Naive thymus-derived CD8-positive, alpha-beta T cell (primary cell): Measurements from ENCODE around the gene MB. TPM values are rescaled to one million over a fixed set of nuclear protein-coding genes. Genes with fewer than 3 reads are reported as not detected.

Source experiments
- ATAC-seq, 2 donors: fragments of 150-1000 bp; cut with Tn5 transposase in 1 of 2; sonication (Bioruptor Pico), chemical (Tn5 transposase) in 1 of 2; 1 replicate in 1 of 2; 2 replicates in 1 of 2; pipeline ENCODE4 v1.10.0; 2021; ENCODE audit warnings: mild to moderate bottlenecking in 2 of 2, moderate library complexity in 2 of 2
- POLR2A ChIA-PET: fragments of 350-600 bp; sonication (Branson Sonifier 250); formaldehyde crosslinking; loops from one replicate; lab custom pipeline; 2021; ENCODE audit warnings: antibody characterized with exemption; lab: Charles Lee
- DNase-seq, 10 donors: peaks; one replicate each; pipeline versions ENCODE4 v3.0.0 to v3.0.0-alpha.2; 2020 to 2022
- H3K27ac Mint-ChIP-seq, 10 donors: one replicate each; pipeline ENCODE4 v1.8.0; 2020 to 2022; ENCODE audit warnings: mild to moderate bottlenecking in 10 of 10, mixed read lengths in 10 of 10, moderate library complexity in 4 of 10, inconsistent platforms in 1 of 10
- H3K27me3 Mint-ChIP-seq, 5 donors: one replicate each; pipeline ENCODE4 v1.8.0; 2021 to 2022; ENCODE audit warnings: mixed read lengths in 5 of 5
- H3K36me3 Mint-ChIP-seq, 3 donors: one replicate each; pipeline ENCODE4 v1.8.0; 2020 to 2022; ENCODE audit warnings: mixed read lengths in 3 of 3, mild to moderate bottlenecking in 2 of 3, inconsistent platforms in 1 of 3
- H3K4me1 Mint-ChIP-seq, 4 donors: one replicate each; pipeline ENCODE4 v1.8.0; 2021 to 2022; ENCODE audit warnings: mixed read lengths in 4 of 4
- H3K4me3 Mint-ChIP-seq, 10 donors: one replicate each; pipeline ENCODE4 v1.8.0; 2020 to 2022; ENCODE audit warnings: mild to moderate bottlenecking in 10 of 10, mixed read lengths in 10 of 10, moderate library complexity in 6 of 10, inconsistent platforms in 1 of 10
- H3K9me3 Mint-ChIP-seq, 9 donors: one replicate each; pipeline ENCODE4 v1.8.0; 2020 to 2022; ENCODE audit warnings: mixed read lengths in 9 of 9, mild to moderate bottlenecking in 3 of 9, inconsistent platforms in 1 of 9, moderate library complexity in 1 of 9
- polyA plus RNA-seq, 3 donors: library from polyadenylated mRNA; unstranded; fragments of 300-500 nt; fragmentation: Illumina TruSeq; gene quantifications; one replicate each; pipeline ENCODE4 v1.2.3, GENCODE V29; 2021
- total RNA-seq, 8 experiments: library from RNA in 2 of 8; stranded (reverse) in 2 of 8; gene quantifications; one replicate each; pipeline ENCODE4 v1.2.3 and lab custom pipeline; 2021 to 2026

Gene MB
- total and polyA plus RNA-seq, 5 experiments from 2014 or later: not detected

DNA sequence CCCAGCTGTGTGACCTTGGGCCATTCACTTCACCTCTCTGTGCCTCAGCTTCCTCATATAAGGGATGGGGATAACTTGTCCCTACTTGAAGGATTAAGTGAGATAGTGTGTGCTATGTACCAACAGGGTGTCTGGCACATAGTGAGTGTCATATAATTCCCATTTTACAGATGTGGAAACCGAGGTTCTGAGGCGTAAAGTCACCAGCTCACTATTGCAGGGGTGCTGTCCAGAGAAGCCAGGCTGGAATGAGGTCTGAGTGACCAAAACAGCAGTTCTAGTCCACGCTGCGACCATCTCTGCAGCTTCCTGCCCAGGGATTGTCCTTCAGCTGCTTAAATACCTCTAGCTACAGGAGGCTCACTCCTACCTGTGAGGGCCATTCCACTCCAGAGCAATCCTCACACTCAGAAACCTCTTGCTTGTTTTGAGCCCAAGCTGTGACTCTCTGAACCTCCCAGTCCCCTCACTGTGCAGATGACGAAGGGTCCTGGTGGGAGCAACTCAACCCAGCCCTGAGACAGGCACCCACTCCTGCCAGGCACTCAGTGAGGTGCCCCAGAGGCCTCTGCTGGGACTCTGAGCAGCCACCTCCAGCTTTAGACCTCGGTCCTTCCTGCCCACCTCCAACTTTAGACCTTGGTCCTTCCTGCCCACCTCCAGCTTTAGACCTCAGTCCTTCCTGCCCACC lies 5.8 kb downstream of the MB start:
- no peak for ATAC-seq

DNA sequence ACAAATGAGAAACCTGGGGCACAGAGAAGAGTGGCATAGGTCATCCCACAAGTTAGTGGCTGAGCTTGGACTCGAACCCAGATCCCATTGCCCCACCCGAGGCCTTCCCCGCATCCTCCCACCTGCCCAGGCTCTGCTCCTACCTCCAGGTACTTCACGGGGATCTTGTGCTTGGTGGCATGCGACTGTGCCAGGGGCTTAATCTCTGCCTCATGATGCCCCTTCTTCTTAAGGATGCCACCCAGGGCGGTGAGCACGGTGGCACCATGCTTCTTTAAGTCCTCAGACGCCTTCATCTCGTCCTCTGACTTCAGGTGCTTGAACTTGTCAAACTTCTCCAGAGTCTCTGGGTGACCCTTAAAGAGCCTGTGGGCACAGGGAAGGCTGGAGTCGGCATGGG lies 6.4 kb downstream of the MB start:
- Mint-ChIP-seq H3K36me3 (no peaks in the 10 kb centered on the region), H3K9me3 (no peaks in the 10 kb centered on the region), H3K4me3 (no peak overlapping the region), H3K27me3 (peaks cover 4 to 36% (median 6%) of the 10 kb centered on the region in 5 donors), H3K4me1 (peaks cover 4 to 10% (median 6%) of the 10 kb centered on the region in 4 donors), H3K27ac (no peak overlapping the region)
- DNase-seq (no peak), ATAC-seq (no peak)
- POLR2A ChIA-PET: no interaction called here

More for the DNA sequence above, 5.8 kb downstream of the MB start:
- no peak overlapping the region for H3K27ac Mint-ChIP-seq
- no peak overlapping the region for H3K4me3 Mint-ChIP-seq
- H3K9me3 Mint-ChIP-seq: no peaks in the 10 kb centered on the region
- DNase-seq: no peak
- H3K27me3 Mint-ChIP-seq: peaks cover under 1 to 33% (median 6%) of the 10 kb centered on the region in 5 donors
- H3K4me1 Mint-ChIP-seq: peaks cover 7 to 16% (median 10%) of the 10 kb centered on the region in 4 donors
- H3K36me3 Mint-ChIP-seq: no peaks in the 10 kb centered on the region
- POLR2A ChIA-PET: no interaction called here

DNA sequence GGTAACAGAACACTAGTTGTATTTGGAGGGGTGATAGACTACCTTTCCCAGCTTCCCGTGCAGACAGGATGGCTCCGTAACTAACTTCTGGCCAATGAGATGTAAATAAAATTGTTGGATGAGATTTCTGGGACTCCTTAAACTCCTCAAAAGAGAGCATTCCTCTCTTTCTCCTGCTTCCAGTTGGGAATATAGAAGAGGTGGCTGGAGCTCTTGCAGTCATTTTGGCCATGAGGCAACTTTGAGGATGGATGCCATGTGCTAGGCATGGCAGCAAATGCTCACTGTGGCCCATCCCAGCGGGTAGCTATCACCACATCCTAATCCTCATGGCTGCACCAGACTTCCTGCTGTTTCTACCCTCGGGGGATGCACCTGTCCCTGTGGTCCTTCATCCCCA lies 7.4 kb downstream of the MB start:
- H3K27ac Mint-ChIP-seq: no peak overlapping the region
- POLR2A ChIA-PET: no interaction called here
- peaks cover 0 to 7% (median 3%) of the 10 kb centered on the region in 4 donors for H3K4me1 Mint-ChIP-seq
- H3K36me3 Mint-ChIP-seq: no peaks in the 10 kb centered on the region
- peaks cover 5 to 36% (median 10%) of the 10 kb centered on the region in 5 donors for H3K27me3 Mint-ChIP-seq
- DNase-seq (no peak), ATAC-seq (no peak)
- H3K9me3 Mint-ChIP-seq: no peaks in the 10 kb centered on the region
- no peak overlapping the region for H3K4me3 Mint-ChIP-seq

DNA sequence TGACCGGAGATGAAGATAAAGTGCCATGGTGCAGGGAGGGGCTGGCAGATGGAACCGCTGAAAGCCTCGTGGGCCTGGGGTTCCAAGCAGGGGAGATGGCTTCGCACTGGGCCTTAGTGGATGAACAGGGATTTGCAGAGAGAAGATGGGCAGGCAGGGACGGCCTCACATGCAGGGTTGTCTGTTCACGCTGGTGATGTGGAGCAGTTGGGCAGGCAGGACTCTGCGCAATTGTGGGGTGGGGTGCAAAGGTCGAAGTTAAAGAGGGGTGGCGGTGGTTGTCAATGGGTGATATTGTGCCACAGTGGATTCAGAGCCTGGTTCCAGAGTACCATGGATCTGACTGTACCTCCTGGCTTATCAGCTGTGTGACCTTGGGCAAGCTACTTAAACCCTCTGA lies 7.9 kb downstream of the MB start:
- ATAC-seq (no peak), DNase-seq (no peak)
- H3K36me3 Mint-ChIP-seq: no peaks in the 10 kb centered on the region
- H3K27ac Mint-ChIP-seq: no peak overlapping the region
- no peak overlapping the region for H3K4me3 Mint-ChIP-seq
- peaks cover 0 to 7% (median 3%) of the 10 kb centered on the region in 4 donors for H3K4me1 Mint-ChIP-seq
- POLR2A ChIA-PET: no interaction called here
- H3K9me3 Mint-ChIP-seq: no peaks in the 10 kb centered on the region
- H3K27me3 Mint-ChIP-seq: peaks cover 5 to 36% (median 10%) of the 10 kb centered on the region in 5 donors

DNA sequence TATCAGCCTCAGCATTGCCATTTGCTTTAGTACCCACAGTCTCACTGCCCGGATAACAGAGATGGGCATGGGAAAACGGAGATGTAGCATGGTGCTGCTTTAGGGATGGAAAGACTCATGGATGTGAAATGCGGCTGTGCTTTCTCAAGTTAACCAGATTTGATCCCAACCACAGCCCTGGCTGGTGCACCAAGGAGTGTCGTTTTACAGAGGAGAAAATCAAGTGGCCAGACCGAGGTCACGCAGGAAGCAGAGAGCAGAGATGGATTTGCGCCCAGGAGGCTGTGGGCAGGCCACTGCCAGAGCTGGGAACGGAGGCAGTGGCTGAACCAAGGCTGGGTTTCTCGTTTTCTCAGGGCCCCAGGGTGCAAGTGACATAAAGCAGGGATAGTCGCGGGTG lies 9.0 kb downstream of the MB start:
- no peaks in the 10 kb centered on the region for H3K36me3 Mint-ChIP-seq
- H3K27ac Mint-ChIP-seq: no peak overlapping the region
- POLR2A ChIA-PET: no interaction called here
- H3K9me3 Mint-ChIP-seq: no peaks in the 10 kb centered on the region
- ATAC-seq: no peak
- no peak overlapping the region for H3K4me3 Mint-ChIP-seq
- DNase-seq: no peak
- H3K27me3 Mint-ChIP-seq: peaks cover 5 to 36% (median 10%) of the 10 kb centered on the region in 5 donors
- H3K4me1 Mint-ChIP-seq: peaks cover 0 to 7% (median 3%) of the 10 kb centered on the region in 4 donors

DNA sequence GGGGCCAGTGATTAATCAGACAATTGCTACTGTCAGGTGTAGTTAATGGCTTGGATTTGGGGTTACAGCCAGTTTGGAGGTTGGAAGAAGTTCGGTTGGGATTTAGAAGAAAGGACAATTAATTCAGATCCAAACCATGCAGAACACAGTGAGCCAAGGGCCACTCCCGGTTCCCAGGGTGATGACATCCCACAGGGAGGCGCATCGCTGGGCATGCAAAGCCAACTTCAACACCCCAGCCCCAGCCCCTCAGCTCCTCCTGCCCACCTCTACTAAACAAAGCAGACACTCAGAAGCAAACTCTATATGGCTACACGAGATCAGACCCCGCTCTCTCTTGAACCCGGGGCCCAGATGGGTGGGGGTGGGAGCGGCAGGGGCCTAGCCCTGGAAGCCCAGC lies 10.2 kb downstream of the MB start:
- DNase-seq (no peak), ATAC-seq (no peak)
- Mint-ChIP-seq H3K27ac (no peak overlapping the region), H3K9me3 (no peaks in the 10 kb centered on the region), H3K36me3 (no peaks in the 10 kb centered on the region), H3K4me3 (no peak overlapping the region), H3K4me1 (peaks cover 0 to 5% (median 1%) of the 10 kb centered on the region in 4 donors), H3K27me3 (peaks cover 5 to 36% (median 10%) of the 10 kb centered on the region in 5 donors)
- POLR2A ChIA-PET: no interaction called here

DNA sequence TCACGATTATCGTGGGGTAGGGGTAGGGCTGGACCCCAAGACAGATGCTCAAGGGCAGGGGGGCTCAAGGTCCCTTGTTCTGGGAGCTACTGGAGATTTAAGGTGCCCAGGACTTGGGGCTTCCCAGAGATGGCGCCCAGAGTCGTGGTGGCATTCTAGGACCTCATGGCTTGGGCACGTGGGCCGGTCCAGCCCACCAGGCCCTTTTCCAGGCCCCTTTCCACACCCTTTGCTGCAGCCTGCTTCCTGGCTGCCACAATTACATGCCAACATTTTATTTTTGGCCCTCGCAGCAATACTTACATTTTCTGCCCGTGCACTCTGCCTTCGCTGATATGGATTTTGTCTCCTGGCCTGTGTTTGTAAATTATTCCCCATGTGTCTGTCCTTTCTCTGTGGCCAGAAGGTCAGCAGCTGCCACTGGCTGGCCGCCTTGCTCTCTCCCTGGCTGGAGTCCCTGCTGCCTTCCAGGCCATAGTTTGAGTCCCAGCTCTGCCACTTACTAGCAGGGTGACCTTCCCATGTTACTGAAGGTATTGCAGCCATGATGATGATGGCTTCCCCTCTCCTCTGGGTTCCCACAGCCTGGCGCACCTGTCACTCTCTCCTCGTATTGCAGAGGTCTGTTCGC lies 11.2 kb downstream of the MB start:
- no peaks in the 10 kb centered on the region for H3K36me3 Mint-ChIP-seq
- no peak overlapping the region for H3K4me3 Mint-ChIP-seq
- peaks cover 5 to 36% (median 10%) of the 10 kb centered on the region in 5 donors for H3K27me3 Mint-ChIP-seq
- DNase-seq (no peak), ATAC-seq (no peak)
- H3K4me1 Mint-ChIP-seq: peaks cover 0 to 2% (median 0%) of the 10 kb centered on the region in 4 donors
- no peaks in the 10 kb centered on the region for H3K9me3 Mint-ChIP-seq
- POLR2A ChIA-PET: no interaction called here
- H3K27ac Mint-ChIP-seq: peak overlapping the region in 1 of 10 donors; percentile 64

DNA sequence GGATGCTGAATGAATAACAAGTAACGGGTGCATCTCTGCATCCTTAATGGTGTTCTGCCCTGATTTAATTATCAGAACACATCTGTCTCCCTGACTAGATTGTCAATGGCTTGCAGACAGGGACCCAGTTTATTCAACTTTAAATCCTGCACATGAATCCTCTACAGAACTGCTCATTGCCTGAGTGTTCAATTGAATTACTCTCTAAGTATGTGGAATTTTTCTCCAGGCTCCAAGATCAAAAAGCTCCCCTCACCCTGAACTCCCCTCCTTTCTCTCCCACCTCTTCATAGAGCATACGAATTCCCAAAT lies 11.8 kb downstream of the MB start:
- Mint-ChIP-seq H3K9me3 (no peaks in the 10 kb centered on the region), H3K4me1 (peaks cover 0 to 2% (median 0%) of the 10 kb centered on the region in 4 donors), H3K4me3 (no peak overlapping the region), H3K27me3 (peaks cover 5 to 36% (median 8%) of the 10 kb centered on the region in 5 donors), H3K27ac (peak overlapping the region in 1 of 10 donors; percentile 35), H3K36me3 (no peaks in the 10 kb centered on the region)
- DNase-seq (no peak), ATAC-seq (no peak)
- POLR2A ChIA-PET: no interaction called here

DNA sequence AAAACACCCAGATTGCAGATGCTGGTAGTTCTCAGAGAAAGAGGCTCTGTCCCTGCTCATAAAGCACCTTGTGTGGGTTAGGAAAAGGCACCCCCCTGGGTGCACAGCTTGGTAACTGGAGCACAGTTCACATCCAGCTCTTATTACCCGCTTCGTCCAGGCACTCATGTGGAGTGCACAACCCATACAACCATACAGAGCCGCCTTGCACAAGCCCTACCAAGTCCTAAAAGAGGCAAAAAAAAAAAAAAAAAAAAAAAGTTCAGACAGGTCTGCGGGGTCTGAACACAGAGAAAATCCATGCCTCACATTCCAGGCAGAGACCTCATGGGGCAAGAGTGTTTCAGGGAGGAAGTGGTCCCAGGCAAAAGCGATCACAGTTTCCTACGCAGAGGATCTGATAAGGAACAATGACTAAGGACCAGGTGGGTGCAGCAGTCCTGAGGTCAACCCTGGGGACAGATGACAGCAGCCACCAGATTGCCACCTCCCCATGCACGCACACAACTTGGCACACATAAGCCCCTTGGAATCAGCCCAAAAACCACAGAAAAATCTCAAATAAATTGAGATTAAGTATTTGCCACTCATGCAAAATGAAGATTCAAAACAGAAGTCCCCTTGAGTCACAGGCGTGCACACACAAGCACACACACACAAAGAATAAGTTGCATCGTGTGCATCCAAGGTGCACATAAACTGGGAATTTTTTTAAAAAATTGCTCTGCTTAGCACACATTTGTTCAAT lies 12.3 kb downstream of the MB start:
- Mint-ChIP-seq H3K4me1 (peaks cover 0 to 2% (median 0%) of the 10 kb centered on the region in 4 donors), H3K4me3 (no peak overlapping the region), H3K27me3 (peaks cover 5 to 36% (median 8%) of the 10 kb centered on the region in 5 donors), H3K27ac (no peak overlapping the region), H3K9me3 (no peaks in the 10 kb centered on the region), H3K36me3 (no peaks in the 10 kb centered on the region)
- DNase-seq: no peak
- POLR2A ChIA-PET: no interaction called here
- ATAC-seq: no peak

DNA sequence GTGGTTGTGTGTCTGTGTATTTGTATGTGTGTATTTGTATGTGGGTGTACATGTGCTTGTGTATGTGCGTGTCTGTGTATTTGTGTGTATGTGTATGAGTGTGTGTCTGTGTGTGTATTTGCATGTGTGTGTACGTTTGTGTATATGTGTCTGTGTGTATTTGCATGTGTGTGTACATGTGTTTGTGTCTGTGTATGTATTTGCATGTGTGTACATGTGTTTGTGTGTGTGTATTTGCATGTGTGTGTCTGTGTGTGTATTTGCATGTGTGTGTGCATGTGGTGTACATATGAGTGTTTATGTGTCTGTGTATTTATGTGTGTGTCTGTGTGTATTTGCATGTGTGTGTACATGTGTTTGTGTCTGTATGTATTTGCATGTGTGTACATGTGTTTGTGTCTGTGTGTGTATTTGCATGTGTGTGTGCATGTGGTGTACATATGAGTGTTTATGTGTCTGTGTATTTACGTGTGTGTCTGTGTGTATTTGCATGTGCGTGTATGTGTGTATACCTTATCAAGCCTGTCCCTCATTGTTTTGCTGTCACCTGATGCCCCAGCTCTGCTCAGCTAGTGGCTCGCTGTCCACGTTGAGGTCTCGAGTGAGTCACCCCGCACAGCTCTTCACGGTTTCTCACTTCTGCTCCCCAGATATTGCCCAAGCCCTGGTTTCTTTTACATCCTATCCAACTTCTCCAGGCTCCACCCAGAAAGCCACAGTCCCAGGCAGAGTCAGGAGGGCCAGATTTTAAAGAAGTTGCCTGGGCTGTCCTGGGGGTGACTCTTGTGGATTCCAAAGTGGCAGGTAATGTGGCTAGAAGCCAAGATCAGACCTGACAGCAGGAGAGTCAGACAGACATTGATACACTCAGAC lies 15.2 kb downstream of the MB start:
- no peak overlapping the region for H3K4me3 Mint-ChIP-seq
- H3K4me1 Mint-ChIP-seq: peaks cover 0 to 2% (median 0%) of the 10 kb centered on the region in 4 donors

DNA sequence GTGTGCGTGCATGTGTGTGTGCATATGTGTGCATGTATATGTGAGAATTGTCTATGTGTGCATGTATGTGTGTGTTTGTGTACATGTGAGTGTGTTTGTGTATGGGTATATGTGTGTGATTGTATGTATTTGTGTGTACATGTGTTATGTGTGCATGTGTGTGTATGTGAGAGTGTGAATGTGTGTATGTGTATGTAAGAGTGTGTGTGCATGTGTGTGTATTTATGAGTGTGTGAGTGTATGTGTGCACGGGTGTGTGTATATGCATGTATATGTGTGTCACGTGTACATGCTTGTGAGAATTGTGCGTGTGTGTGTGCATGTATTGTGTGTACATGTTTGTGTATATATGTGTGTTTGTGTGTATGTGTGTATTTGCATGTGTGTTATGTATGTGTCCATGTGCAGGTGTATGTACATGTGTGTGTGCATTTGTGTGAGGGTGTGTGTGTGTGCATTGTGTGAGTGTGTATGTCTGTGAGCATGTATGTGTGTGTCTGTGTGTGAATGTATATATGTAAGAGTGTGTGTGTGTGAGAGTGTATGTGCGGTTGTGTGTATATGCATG lies 16.0 kb downstream of the MB start:
- no peak overlapping the region for H3K4me3 Mint-ChIP-seq
- H3K27ac Mint-ChIP-seq: no peak overlapping the region
- ATAC-seq (no peak), DNase-seq (no peak)
- H3K36me3 Mint-ChIP-seq: no peaks in the 10 kb centered on the region
- H3K27me3 Mint-ChIP-seq: peaks cover 0 to 4% (median 1%) of the 10 kb centered on the region in 5 donors
- POLR2A ChIA-PET: no interaction called here
- no peaks in the 10 kb centered on the region for H3K9me3 Mint-ChIP-seq
- H3K4me1 Mint-ChIP-seq: peaks cover 0 to 2% (median 0%) of the 10 kb centered on the region in 4 donors

More for the DNA sequence above, 15.2 kb downstream of the MB start:
- POLR2A ChIA-PET: no interaction called here
- H3K27ac Mint-ChIP-seq: no peak overlapping the region
- DNase-seq: no peak
- no peaks in the 10 kb centered on the region for H3K36me3 Mint-ChIP-seq
- H3K9me3 Mint-ChIP-seq: no peaks in the 10 kb centered on the region
- peaks cover 0 to 10% (median 5%) of the 10 kb centered on the region in 5 donors for H3K27me3 Mint-ChIP-seq
- ATAC-seq: no peak

DNA sequence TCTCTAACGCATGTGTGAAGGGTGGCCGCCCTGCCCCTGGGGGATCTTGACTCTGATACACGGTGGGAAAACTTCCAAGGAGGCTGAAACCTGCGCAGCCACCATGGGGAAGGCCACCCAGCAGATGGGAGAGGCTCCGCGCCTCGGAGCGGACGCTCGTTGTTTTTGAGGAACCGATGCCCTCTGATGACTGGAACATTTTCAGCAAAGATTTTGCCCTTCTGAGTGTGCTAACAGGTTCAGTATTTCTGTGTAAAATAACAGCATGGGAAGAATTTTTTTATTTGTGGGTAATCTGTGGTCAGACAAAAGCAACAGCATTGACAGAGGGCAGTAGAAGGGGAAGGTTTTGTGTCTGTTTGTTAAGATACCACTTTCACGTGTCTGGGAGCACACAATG lies 16.7 kb downstream of the MB start:
- Mint-ChIP-seq H3K27ac (no peak overlapping the region), H3K4me3 (no peak overlapping the region), H3K4me1 (peaks cover 0 to 2% (median 0%) of the 10 kb centered on the region in 4 donors), H3K36me3 (no peaks in the 10 kb centered on the region), H3K27me3 (peaks cover 0 to 2% (median 0%) of the 10 kb centered on the region in 5 donors), H3K9me3 (no peaks in the 10 kb centered on the region)
- POLR2A ChIA-PET: no interaction called here
- DNase-seq: no peak
- ATAC-seq: no peak
